GM12865 (cell line): Measurements from ENCODE around the gene HRAS.
A peak's percentile ranks its signal among the peaks of the same experiment; 100 is the strongest.

Source experiments
- DNase-seq: peaks from one replicate; pipeline ENCODE4 v3.0.0; 2010; ENCODE audit warnings: low read depth
- H3K4me3 ChIP-seq: 2 replicates; pipeline ENCODE4 v1.5.1; 2011; ENCODE audit warnings: mild to moderate bottlenecking, low read depth, low read length, control low read depth
- TF ChIP-seq, protein P1 (sequence below): IDR thresholded peaks from 2 replicates; pipeline ENCODE4 v1.5.1; 2011; ENCODE audit warnings: low read length, control low read depth, low read depth, inconsistent platforms; ENCODE audit not compliant: insufficient read depth; ENCODE audit errors: missing control alignments

Gene HRAS

DNA sequence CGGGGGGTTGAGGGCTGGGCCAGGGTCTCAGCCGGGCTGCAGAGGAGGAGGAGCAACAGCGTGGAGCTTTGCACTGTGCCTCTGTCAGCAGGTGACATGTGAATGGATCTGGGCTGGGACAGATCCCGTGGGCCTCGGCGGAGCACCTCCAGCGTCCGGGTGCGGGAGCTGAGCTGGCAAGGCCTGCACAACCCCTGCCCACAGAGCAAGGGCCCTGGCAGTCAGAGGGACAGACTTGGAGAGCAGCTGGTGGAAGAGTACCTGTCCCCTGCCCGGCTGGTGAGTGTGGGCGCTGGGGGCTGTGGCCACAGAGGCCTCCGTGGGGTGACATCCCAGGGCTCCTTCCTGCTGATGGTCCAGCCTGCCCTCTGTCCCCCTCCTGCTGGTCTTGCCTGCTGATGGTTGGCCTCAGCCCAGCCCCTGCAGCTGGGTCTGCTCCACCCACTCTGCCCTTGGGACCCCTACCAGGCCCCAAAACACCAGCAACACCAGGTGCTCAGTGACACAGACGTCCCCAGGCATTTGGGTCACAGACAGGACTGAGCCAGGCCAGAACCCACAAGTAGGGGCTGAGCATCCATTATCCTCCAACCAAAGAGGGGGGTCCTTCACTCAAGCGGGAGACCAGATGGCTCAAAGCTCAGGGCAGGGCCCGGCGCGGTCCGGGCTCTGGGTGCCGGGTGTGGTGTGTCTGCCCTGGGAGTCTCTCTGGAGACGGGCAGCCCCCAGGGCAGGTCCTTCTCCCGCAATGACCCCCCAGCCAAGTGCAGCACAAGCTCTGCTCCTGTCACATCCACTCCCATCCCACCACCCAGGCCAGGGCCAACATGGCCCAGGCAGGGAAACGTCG is 5.4 kb upstream of the HRAS start:
- TF ChIP-seq, protein P1, sequence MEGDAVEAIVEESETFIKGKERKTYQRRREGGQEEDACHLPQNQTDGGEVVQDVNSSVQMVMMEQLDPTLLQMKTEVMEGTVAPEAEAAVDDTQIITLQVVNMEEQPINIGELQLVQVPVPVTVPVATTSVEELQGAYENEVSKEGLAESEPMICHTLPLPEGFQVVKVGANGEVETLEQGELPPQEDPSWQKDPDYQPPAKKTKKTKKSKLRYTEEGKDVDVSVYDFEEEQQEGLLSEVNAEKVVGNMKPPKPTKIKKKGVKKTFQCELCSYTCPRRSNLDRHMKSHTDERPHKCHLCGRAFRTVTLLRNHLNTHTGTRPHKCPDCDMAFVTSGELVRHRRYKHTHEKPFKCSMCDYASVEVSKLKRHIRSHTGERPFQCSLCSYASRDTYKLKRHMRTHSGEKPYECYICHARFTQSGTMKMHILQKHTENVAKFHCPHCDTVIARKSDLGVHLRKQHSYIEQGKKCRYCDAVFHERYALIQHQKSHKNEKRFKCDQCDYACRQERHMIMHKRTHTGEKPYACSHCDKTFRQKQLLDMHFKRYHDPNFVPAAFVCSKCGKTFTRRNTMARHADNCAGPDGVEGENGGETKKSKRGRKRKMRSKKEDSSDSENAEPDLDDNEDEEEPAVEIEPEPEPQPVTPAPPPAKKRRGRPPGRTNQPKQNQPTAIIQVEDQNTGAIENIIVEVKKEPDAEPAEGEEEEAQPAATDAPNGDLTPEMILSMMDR = no peak
- no peak overlapping the region for H3K4me3 ChIP-seq
- DNase-seq = no peak

DNA sequence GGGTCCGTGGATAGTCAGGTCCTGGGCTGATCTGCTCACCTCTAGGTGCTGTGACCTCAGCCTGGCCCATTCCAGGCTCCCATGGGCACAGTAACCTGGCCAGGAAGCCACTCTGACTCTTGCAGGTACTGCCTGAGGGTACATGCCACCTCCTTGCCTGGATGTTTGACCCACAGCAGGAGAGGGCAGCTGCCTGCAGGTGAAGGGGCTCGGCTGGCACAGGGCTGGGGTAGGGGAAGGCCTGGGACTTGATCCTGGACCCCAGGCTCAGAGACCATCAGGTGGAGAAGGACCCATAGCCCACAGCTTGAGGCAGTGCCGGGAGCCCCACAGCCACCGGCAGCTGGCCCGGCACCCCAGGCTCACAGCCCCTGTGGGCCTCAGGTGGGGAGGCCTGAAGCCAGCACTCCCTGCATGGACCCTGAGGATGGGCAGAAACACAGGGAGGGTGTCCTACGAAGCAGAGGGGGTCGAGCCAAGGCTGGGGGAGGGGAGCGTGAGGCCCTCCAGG is 4.7 kb upstream of the HRAS start:
- no peak overlapping the region for H3K4me3 ChIP-seq
- TF ChIP-seq, protein P1 = no peak
- no peak for DNase-seq

DNA sequence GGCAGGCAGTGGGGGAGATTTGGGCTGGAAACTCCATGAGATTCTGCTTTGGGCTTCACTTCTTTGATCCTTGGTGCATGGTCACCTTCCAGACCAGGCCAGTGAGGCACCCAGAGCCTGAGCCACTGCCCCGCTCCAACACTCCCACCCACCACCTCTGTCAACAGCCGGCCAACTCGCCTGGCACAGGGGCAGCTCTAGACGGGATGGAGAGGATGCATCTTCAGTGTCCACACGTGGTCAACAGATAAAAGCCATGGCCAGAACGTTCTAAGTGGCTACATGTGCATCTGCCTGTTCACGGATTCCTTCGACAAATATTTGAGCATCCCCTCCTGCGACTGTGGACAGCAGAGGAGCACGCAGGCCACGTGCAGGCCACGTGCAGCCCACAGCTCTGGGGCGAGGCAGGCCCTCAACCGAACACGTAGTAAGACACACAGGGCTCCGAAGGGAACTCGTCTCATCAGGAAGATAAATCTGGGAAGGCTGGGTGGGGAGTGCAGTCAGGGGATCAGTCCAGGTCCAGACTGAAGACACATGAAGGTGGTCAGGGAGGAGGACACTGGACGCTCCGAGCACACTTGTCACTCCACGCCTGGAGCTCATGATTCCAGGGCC is 3.2 kb upstream of the HRAS start:
- no peak overlapping the region for H3K4me3 ChIP-seq
- TF ChIP-seq, protein P1 = no peak
- no peak for DNase-seq

GRCh38 chr11:537622-538430 is 2.5 kb upstream of the HRAS start:
- TF ChIP-seq, protein P1 = no peak
- DNase-seq = no peak
- peak overlapping the region; percentile 70 for H3K4me3 ChIP-seq

- H3K4me3 ChIP-seq = peak within 1 kb of the TSS; percentile 70
- DNase-seq = peak; percentile 97
- TF ChIP-seq, protein P1 = no peak
Measured at GRCh38 chr11:536841-537621, 1.7 kb upstream of the HRAS start, which contains the start of gene LRRC56. Gene LRRC56, plus strand, starts transcription at chr11:537527. Its CDS starts 3,158 bp downstream, at chr11:540685.

DNA sequence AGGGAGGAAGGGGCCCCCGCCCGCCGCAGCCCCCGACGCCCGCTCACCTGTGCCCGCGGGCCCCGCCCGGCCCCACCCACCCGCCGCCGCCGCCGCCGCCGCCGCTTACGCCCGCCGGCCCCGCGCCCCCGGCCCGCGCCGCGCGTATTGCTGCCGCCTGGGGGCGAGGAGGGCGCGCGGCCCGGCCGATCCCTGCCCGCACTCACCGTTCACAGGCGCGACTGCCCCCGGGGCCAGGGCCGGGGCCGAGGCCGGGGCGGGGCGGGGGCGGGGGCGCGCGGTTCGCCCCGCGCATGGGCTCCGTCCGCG is 212 bp downstream of the HRAS start:
- TF ChIP-seq, protein P1 = no peak
- DNase-seq = no peak
- peak overlapping the region; percentile 74 for H3K4me3 ChIP-seq
